Right atrium auricular region (tissue), 2 donors: ENCODE results near the gene ALDH9A1. TPM values are rescaled to one million over a fixed set of nuclear protein-coding genes. Genes with fewer than 3 reads are reported as not detected.

Experiments
- DNase-seq: peaks from one replicate; pipeline ENCODE4 v3.0.0-alpha.2; 2019; ENCODE audit warnings: low spot score
- H3K27ac ChIP-seq, 2 donors: fragments of 200-600 bp; sonication (generic); 1 replicate in 1 of 2; 2 replicates in 1 of 2; pipeline ENCODE4 v1.5.1; 2016 to 2019
- H3K27me3 ChIP-seq, 2 donors: fragments of 200-600 bp; sonication (generic); one replicate each; pipeline versions ENCODE4 v1.5.1 to v1.6.0; 2017 to 2019
- H3K36me3 ChIP-seq: fragments of 200-600 bp; sonication (generic); one replicate; pipeline ENCODE4 v1.5.1; 2016
- H3K4me1 ChIP-seq, 2 donors: fragments of 200-600 bp; sonication (generic); one replicate each; pipeline versions ENCODE4 v1.5.1 to v1.6.0; 2017 to 2019
- H3K4me3 ChIP-seq, 2 donors: fragments of 200-600 bp; sonication (generic); 1 replicate in 1 of 2; 2 replicates in 1 of 2; pipeline ENCODE4 v1.5.1; 2017 to 2019; ENCODE audit warnings: mild to moderate bottlenecking in 1 of 2, moderate library complexity in 1 of 2
- H3K9me3 ChIP-seq, 2 donors: fragments of 200-600 bp; sonication (generic); one replicate each; pipeline ENCODE4 v1.5.1; 2019
- total RNA-seq, 2 donors: library from RNA; depleted of rRNA; stranded (reverse); fragments of >200 nt; gene quantifications; one replicate each; pipeline ENCODE4 v1.1.0, GENCODE V29; 2016
- TF ChIP-seq, protein P1 (sequence below), 2 donors: fragments of 200-600 bp; sonication (generic); IDR thresholded peaks; one replicate each; pipeline ENCODE4 v1.5.1; 2019; ENCODE audit warnings: antibody characterized with exemption in 2 of 2

ALDH9A1 gene
- total RNA-seq, 2 donors from 2014 or later: 55.0 to 66.2 TPM

DNA sequence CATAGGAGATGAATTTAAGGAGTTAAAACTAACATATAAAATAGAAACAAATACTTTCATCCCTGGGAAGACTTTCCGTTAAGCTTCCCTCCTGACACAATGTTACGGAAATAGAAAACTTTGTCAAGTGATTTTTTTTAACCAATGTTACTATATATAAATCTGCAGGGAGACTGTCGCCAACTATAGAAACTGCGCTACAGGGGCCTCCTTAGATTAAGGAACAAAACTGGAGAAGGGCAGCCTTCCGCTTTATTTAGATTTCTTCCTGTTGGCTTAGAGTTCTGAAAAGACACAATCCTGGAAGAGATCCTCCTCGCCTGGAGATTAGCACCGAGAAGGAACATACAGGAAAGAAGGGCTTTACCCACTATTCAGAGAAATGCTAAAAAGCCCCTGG lies 65.9 kb downstream of the ALDH9A1 start:
- TF ChIP-seq, protein P1, sequence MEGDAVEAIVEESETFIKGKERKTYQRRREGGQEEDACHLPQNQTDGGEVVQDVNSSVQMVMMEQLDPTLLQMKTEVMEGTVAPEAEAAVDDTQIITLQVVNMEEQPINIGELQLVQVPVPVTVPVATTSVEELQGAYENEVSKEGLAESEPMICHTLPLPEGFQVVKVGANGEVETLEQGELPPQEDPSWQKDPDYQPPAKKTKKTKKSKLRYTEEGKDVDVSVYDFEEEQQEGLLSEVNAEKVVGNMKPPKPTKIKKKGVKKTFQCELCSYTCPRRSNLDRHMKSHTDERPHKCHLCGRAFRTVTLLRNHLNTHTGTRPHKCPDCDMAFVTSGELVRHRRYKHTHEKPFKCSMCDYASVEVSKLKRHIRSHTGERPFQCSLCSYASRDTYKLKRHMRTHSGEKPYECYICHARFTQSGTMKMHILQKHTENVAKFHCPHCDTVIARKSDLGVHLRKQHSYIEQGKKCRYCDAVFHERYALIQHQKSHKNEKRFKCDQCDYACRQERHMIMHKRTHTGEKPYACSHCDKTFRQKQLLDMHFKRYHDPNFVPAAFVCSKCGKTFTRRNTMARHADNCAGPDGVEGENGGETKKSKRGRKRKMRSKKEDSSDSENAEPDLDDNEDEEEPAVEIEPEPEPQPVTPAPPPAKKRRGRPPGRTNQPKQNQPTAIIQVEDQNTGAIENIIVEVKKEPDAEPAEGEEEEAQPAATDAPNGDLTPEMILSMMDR (IDR thresholded peaks at IDR 0.05): no peak
- no peaks in the 10 kb centered on the region for H3K27me3 ChIP-seq
- no peaks in the 10 kb centered on the region for H3K9me3 ChIP-seq
- peak overlapping the region; percentile 88 to 95 for H3K4me3 ChIP-seq
- no peak for DNase-seq
- peaks cover 9% of the 10 kb centered on the region for H3K36me3 ChIP-seq
- H3K27ac ChIP-seq: peak overlapping the region; percentile 93 to 99
- peaks cover 0 to 57% of the 10 kb centered on the region in 2 donors for H3K4me1 ChIP-seq

DNA sequence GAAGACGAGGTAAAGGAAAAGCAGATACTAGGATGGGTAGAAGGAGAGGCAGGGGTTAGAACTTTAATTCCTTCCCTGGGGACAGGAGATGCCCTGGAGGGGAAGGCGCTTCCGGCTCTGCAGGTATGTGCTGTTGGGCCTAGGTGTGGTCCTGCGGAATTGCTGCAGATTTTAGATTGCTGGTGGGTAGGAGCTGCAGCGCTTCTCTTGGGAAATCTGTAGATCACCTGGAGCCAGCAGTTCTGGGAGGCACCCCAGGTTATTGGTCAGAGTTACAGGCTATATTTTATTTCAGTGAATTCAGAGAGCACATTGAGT lies 66.3 kb downstream of the ALDH9A1 start:
- peaks cover 0 to 53% of the 10 kb centered on the region in 2 donors for H3K4me1 ChIP-seq

GRCh38 chr1:165631342-165632151 lies 66.8 kb downstream of the ALDH9A1 start:
- H3K27ac ChIP-seq: peak overlapping the region; percentile 93 to 99
- DNase-seq: peak; percentile 78
- peak overlapping the region; percentile 88 to 95 for H3K4me3 ChIP-seq
- no peaks in the 10 kb centered on the region for H3K9me3 ChIP-seq
- peaks cover 0 to 48% of the 10 kb centered on the region in 2 donors for H3K4me1 ChIP-seq
- TF ChIP-seq, protein P1 (IDR thresholded peaks at IDR 0.05): peak in 1 of 2 donors; percentile 30
- H3K36me3 ChIP-seq: peaks cover 6% of the 10 kb centered on the region
- H3K27me3 ChIP-seq: no peaks in the 10 kb centered on the region

More for the DNA sequence above, 66.3 kb downstream of the ALDH9A1 start:
- H3K27ac ChIP-seq: peak overlapping the region; percentile 93 to 99
- no peaks in the 10 kb centered on the region for H3K27me3 ChIP-seq
- no peak for DNase-seq
- H3K36me3 ChIP-seq: peaks cover 9% of the 10 kb centered on the region
- no peaks in the 10 kb centered on the region for H3K9me3 ChIP-seq
- TF ChIP-seq, protein P1 (IDR thresholded peaks at IDR 0.05): no peak
- peak overlapping the region; percentile 88 to 95 for H3K4me3 ChIP-seq

DNA sequence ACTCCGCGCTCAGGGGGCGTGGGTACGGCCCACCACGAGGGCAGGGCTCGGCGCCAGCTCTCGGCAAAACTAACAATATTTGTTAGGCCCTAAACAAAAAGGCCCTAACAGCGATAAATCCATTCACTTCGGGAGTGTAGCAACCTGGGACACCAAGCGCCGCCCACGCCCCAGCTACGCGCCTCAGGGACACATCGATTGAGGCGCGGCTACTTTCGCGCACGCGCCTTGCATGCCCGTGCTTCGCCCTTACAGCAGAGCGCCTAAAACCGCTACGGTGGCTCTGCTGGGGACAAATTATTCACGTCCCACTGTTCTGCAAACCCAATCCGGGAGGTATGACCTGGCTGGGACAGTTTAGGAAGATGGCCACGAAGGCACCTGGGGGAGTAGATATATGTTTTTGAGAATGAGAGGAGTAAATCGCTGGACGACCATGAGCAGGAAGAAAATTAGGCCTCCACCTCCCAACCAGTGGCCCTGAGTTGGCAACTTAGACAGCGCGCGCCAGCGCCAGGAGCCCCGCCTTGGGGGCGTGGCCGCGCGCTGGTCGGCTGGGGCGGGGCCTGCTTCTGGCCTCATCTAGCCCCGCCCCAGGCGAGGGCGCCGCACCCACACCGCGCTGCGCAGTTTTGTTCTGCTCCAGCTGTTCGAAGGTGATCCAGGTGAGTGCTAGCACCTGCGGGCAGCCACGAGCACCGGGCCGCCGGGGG lies 67.6 kb downstream of the ALDH9A1 start, which contains the start of gene MGST3:
MGST3 (plus strand) TSS at position 606 of the 713 bp plus-strand sequence. CDS start 18,614 bp downstream, outside the sequence.
- Histone ChIP-seq H3K9me3 (no peaks in the 10 kb centered on the region), H3K4me3 (peak within 1 kb of the TSS; percentile 88 to 95), H3K27ac (peak within 1 kb of the TSS; percentile 93 to 99), H3K27me3 (no peaks in the 10 kb centered on the region), H3K36me3 (peaks cover 4% of the 10 kb centered on the region), H3K4me1 (peaks cover 0 to 42% of the 10 kb centered on the region in 2 donors)
- TF ChIP-seq, protein P1 (IDR thresholded peaks at IDR 0.05): no peak
- DNase-seq: peak; percentile 96

- H3K9me3 ChIP-seq: no peaks in the 10 kb centered on the region
- DNase-seq: no peak
- peak overlapping the region; percentile 88 to 95 for H3K4me3 ChIP-seq
- peaks cover 0 to 36% of the 10 kb centered on the region in 2 donors for H3K4me1 ChIP-seq
- H3K36me3 ChIP-seq: no peaks in the 10 kb centered on the region
- H3K27ac ChIP-seq: peak overlapping the region; percentile 93 to 99
- TF ChIP-seq, protein P1 (IDR thresholded peaks at IDR 0.05): no peak
- no peaks in the 10 kb centered on the region for H3K27me3 ChIP-seq
These were observed 68.3 kb downstream of the ALDH9A1 start for GRCh38 chr1:165629848-165630628.
